Fibroblast of mammary gland (primary cell): ENCODE data around the gene CCDC138.

Experiments used
- DNase-seq: peaks from one replicate; pipeline ENCODE4 v3.0.0-alpha.2; 2010; ENCODE audit warnings: low read depth
- H3K4me3 ChIP-seq: 2 replicates; pipeline ENCODE4 v1.5.1; 2011; ENCODE audit warnings: low read depth, mild to moderate bottlenecking, low read length, moderate library complexity; ENCODE audit not compliant: control insufficient read depth
- TF ChIP-seq, protein P1 (sequence below): conservative IDR thresholded peaks from 2 replicates; pipeline ENCODE4 v1.5.1; 2011; ENCODE audit warnings: low read depth, low read length, inconsistent platforms; ENCODE audit not compliant: control insufficient read depth, insufficient read depth

The CCDC138 gene

GRCh38 chr2:108894766-108895165, 108.2 kb downstream of the CCDC138 start:
- TF ChIP-seq, protein P1, sequence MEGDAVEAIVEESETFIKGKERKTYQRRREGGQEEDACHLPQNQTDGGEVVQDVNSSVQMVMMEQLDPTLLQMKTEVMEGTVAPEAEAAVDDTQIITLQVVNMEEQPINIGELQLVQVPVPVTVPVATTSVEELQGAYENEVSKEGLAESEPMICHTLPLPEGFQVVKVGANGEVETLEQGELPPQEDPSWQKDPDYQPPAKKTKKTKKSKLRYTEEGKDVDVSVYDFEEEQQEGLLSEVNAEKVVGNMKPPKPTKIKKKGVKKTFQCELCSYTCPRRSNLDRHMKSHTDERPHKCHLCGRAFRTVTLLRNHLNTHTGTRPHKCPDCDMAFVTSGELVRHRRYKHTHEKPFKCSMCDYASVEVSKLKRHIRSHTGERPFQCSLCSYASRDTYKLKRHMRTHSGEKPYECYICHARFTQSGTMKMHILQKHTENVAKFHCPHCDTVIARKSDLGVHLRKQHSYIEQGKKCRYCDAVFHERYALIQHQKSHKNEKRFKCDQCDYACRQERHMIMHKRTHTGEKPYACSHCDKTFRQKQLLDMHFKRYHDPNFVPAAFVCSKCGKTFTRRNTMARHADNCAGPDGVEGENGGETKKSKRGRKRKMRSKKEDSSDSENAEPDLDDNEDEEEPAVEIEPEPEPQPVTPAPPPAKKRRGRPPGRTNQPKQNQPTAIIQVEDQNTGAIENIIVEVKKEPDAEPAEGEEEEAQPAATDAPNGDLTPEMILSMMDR: no peak
- no peak for DNase-seq
- H3K4me3 ChIP-seq: no peak overlapping the region

- no peak overlapping the region for H3K4me3 ChIP-seq
- no peak for DNase-seq
- TF ChIP-seq, protein P1: no peak
Measured at GRCh38 chr2:108895188-108895587, 108.6 kb downstream of the CCDC138 start.

- no peak overlapping the region for H3K4me3 ChIP-seq
- no peak for DNase-seq
- TF ChIP-seq, protein P1: no peak
Measured at GRCh38 chr2:108896741-108897140, 110.2 kb downstream of the CCDC138 start.

- DNase-seq: no peak
- TF ChIP-seq, protein P1: no peak
Measured at GRCh38 chr2:108898315-108899082, 111.9 kb downstream of the CCDC138 start.

GRCh38 chr2:108904680-108905079, 118.1 kb downstream of the CCDC138 start:
- H3K4me3 ChIP-seq: no peak overlapping the region
- TF ChIP-seq, protein P1: no peak
- no peak for DNase-seq

More at GRCh38 chr2:108898315-108899082, 111.9 kb downstream of the CCDC138 start:
- no peak overlapping the region for H3K4me3 ChIP-seq

GRCh38 chr2:108905176-108905575, 118.6 kb downstream of the CCDC138 start:
- H3K4me3 ChIP-seq: no peak overlapping the region
- TF ChIP-seq, protein P1: no peak
- no peak for DNase-seq
